CD14-positive monocyte (primary cell): Measurements from ENCODE around the gene RNF141. TPM values are rescaled to one million over a fixed set of nuclear protein-coding genes. Genes with fewer than 3 reads are reported as not detected.

Experiments used
- DNase-seq, 3 donors: peaks; one replicate each; pipeline ENCODE4 v3.0.0-alpha.2; 2011 to 2022
- H2AFZ ChIP-seq: 2 replicates; pipeline ENCODE4 v1.6.0; 2012; ENCODE audit warnings: mild to moderate bottlenecking, low read depth, low read length, inconsistent platforms; ENCODE audit not compliant: insufficient read depth, poor library complexity, severe bottlenecking
- H3K27ac ChIP-seq, 2 donors: 1 replicate in 1 of 2; 2 replicates in 1 of 2; pipeline ENCODE4 v1.5.1; 2012 to 2013; ENCODE audit warnings: low read length in 2 of 2, control low read depth in 1 of 2, inconsistent platforms in 1 of 2, low read depth in 1 of 2, mild to moderate bottlenecking in 1 of 2
- H3K27me3 ChIP-seq, 2 donors: one replicate each; pipeline versions ENCODE4 v1.6.0 to v1.6.1; 2011 to 2013; ENCODE audit warnings: low read length in 2 of 2; ENCODE audit not compliant: control insufficient read depth in 2 of 2, insufficient read depth in 2 of 2
- H3K36me3 ChIP-seq, 2 donors: replicated peaks in 1 of 2; 1 replicate in 1 of 2; 2 replicates in 1 of 2; pipeline versions ENCODE4 v1.5.1 to v1.6.1; 2012 to 2013; ENCODE audit warnings: low read length in 2 of 2, control low read depth in 1 of 2, inconsistent platforms in 1 of 2, mild to moderate bottlenecking in 1 of 2; ENCODE audit not compliant: insufficient read depth in 2 of 2, control insufficient read depth in 1 of 2
- H3K4me1 ChIP-seq, 2 donors: 1 replicate in 1 of 2; 2 replicates in 1 of 2; pipeline versions ENCODE4 v1.5.1 to v1.6.1; 2012 to 2013; ENCODE audit warnings: low read length in 2 of 2, control low read depth in 1 of 2, inconsistent platforms in 1 of 2, mild to moderate bottlenecking in 1 of 2, moderate library complexity in 1 of 2; ENCODE audit not compliant: insufficient read depth in 2 of 2, control insufficient read depth in 1 of 2
- H3K4me2 ChIP-seq: replicated peaks from 2 replicates; pipeline ENCODE3; 2012; ENCODE audit warnings: low read length, moderate library complexity, mild to moderate bottlenecking; ENCODE audit not compliant: poor library complexity, severe bottlenecking; ENCODE audit errors: extremely low read depth
- H3K4me3 ChIP-seq, 3 experiments: fragments of 200-600 bp in 1 of 3; sonication (generic) in 1 of 3; replicated peaks in 1 of 3; 1 replicate in 2 of 3; 2 replicates in 1 of 3; pipeline ENCODE4 v1.5.1; 2011 to 2013; ENCODE audit warnings: low read length in 3 of 3, mild to moderate bottlenecking in 3 of 3, control low read depth in 2 of 3, low read depth in 2 of 3, inconsistent platforms in 1 of 3, moderate library complexity in 1 of 3
- H3K79me2 ChIP-seq: 2 replicates; pipeline ENCODE4 v1.6.0; 2012; ENCODE audit warnings: mild to moderate bottlenecking, control low read depth, inconsistent platforms, low read length, moderate library complexity; ENCODE audit not compliant: insufficient read depth
- H3K9ac ChIP-seq: 2 replicates; pipeline ENCODE4 v1.6.0; 2017; ENCODE audit warnings: low read length, mild to moderate bottlenecking; ENCODE audit not compliant: insufficient read depth, poor library complexity, severe bottlenecking
- H3K9me3 ChIP-seq, 2 donors: replicated peaks in 1 of 2; 1 replicate in 1 of 2; 2 replicates in 1 of 2; pipeline versions ENCODE4 v1.5.1 to v1.6.1; 2012 to 2013; ENCODE audit warnings: low read length in 2 of 2, control low read depth in 1 of 2; ENCODE audit not compliant: control insufficient read depth in 1 of 2, insufficient read depth in 1 of 2
- H4K20me1 ChIP-seq: 2 replicates; pipeline ENCODE4 v1.6.0; 2012; ENCODE audit warnings: mild to moderate bottlenecking, low read length, control low read depth, moderate library complexity; ENCODE audit not compliant: insufficient read depth
- H3K27ac Mint-ChIP-seq, 7 donors: one replicate each; pipeline ENCODE4 v1.8.0; 2020; ENCODE audit warnings: mild to moderate bottlenecking in 7 of 7, mixed read lengths in 7 of 7, moderate library complexity in 6 of 7, inconsistent platforms in 2 of 7
- H3K27me3 Mint-ChIP-seq, 3 donors: one replicate each; pipeline ENCODE4 v1.8.0; 2021 to 2022; ENCODE audit warnings: low read depth in 3 of 3, mild to moderate bottlenecking in 3 of 3, mixed read lengths in 3 of 3, moderate library complexity in 3 of 3, inconsistent platforms in 1 of 3
- H3K36me3 Mint-ChIP-seq, 2 donors: one replicate each; pipeline ENCODE4 v1.8.0; 2020; ENCODE audit warnings: mixed read lengths in 2 of 2, inconsistent platforms in 1 of 2, mild to moderate bottlenecking in 1 of 2
- H3K4me1 Mint-ChIP-seq: one replicate; pipeline ENCODE4 v1.8.0; 2020; ENCODE audit warnings: mild to moderate bottlenecking, mixed read lengths
- H3K4me3 Mint-ChIP-seq, 2 donors: one replicate each; pipeline ENCODE4 v1.8.0; 2020; ENCODE audit warnings: mild to moderate bottlenecking in 2 of 2, mixed read lengths in 2 of 2, moderate library complexity in 1 of 2
- H3K9me3 Mint-ChIP-seq, 7 donors: one replicate each; pipeline ENCODE4 v1.8.0; 2020 to 2022; ENCODE audit warnings: mixed read lengths in 7 of 7, mild to moderate bottlenecking in 6 of 7, moderate library complexity in 6 of 7, inconsistent platforms in 2 of 7
- CTCF ChIP-seq: fragments of 200-600 bp; IDR thresholded peaks from one replicate; pipeline ENCODE4 v1.8.0; 2022; ENCODE audit warnings: antibody characterized with exemption, mild to moderate bottlenecking
- WGBS: methylation state at CpG from one replicate; pipeline ENCODE4 v1.1.5; 2013; ENCODE audit warnings: missing lambda C conversion rate; ENCODE audit not compliant: insufficient coverage; 5-methylcytosine and 5-hydroxymethylcytosine counted together
- intact Hi-C, 2 donors: fragments of 100-400 bp; cut with micrococcal nuclease; formaldehyde crosslinking; loops; one replicate each; pipeline versions ENCODE4 v1.15.0 to v1.15.1; 2023
- polyA plus RNA-seq, 3 donors: library from polyadenylated mRNA; depleted of rRNA in 1 of 3; unstranded in 2 of 3; stranded (reverse) in 1 of 3; fragments of 300-500 nt in 2 of 3; fragments of >200 nt in 1 of 3; fragmentation: Illumina TruSeq in 2 of 3; gene quantifications; 1 replicate in 2 of 3; 2 replicates in 1 of 3; pipeline ENCODE4 v1.2.3, GENCODE V29; 2012 to 2021

Gene RNF141
- polyA plus RNA-seq, 3 donors = 19.7 to 114 (median 98.3) TPM

GRCh38 chr11:10478066-10478465 lies 62.9 kb downstream of the RNF141 start:
- H2AFZ ChIP-seq = no peak overlapping the region
- TF ChIP-seq CTCF = no peak
- H3K4me1 ChIP-seq = peaks cover 6 to 11% of the 10 kb centered on the region in 2 donors
- no peak overlapping the region for H3K9ac ChIP-seq
- peak overlapping the region in 1 of 2 donors; percentile 0 for H3K27ac ChIP-seq
- H3K79me2 ChIP-seq = peaks cover 65% of the 10 kb centered on the region
- H3K4me2 ChIP-seq = no peak overlapping the region
- H3K4me1 Mint-ChIP-seq = peaks cover 14% of the 10 kb centered on the region
- peaks cover 84 to 95% of the 10 kb centered on the region in 2 donors for H3K36me3 Mint-ChIP-seq
- no peaks in the 10 kb centered on the region for H3K9me3 Mint-ChIP-seq
- 20% methylated on average over 1 of the region's 3 CpGs for WGBS
- H3K9me3 ChIP-seq = no peaks in the 10 kb centered on the region
- no peaks in the 10 kb centered on the region for H3K27me3 Mint-ChIP-seq
- no peak overlapping the region for H3K4me3 Mint-ChIP-seq
- no peak for DNase-seq
- peaks cover 77 to 99% of the 10 kb centered on the region in 2 donors for H3K36me3 ChIP-seq
- no peak overlapping the region for H3K4me3 ChIP-seq
- H3K27ac Mint-ChIP-seq = peak overlapping the region in 3 of 7 donors; percentile 14 to 47 (median 37)
- intact Hi-C loops = no loop called here
- H4K20me1 ChIP-seq = peaks cover 90% of the 10 kb centered on the region
- no peaks in the 10 kb centered on the region for H3K27me3 ChIP-seq

GRCh38 chr11:10477690-10478046 lies 63.3 kb downstream of the RNF141 start:
- TF ChIP-seq CTCF = no peak
- peaks cover 73 to 98% of the 10 kb centered on the region in 2 donors for H3K36me3 ChIP-seq
- H3K4me1 ChIP-seq = peaks cover 6 to 11% of the 10 kb centered on the region in 2 donors
- H3K79me2 ChIP-seq = peaks cover 69% of the 10 kb centered on the region
- peaks cover 83 to 95% of the 10 kb centered on the region in 2 donors for H3K36me3 Mint-ChIP-seq
- H3K9me3 Mint-ChIP-seq = no peaks in the 10 kb centered on the region
- no peak overlapping the region for H2AFZ ChIP-seq
- peaks cover 14% of the 10 kb centered on the region for H3K4me1 Mint-ChIP-seq
- no peak overlapping the region for H3K4me2 ChIP-seq
- 100% methylated on average over 4 of the region's 8 CpGs for WGBS
- H3K9ac ChIP-seq = no peak overlapping the region
- no peaks in the 10 kb centered on the region for H3K27me3 Mint-ChIP-seq
- peak overlapping the region in 1 of 7 donors; percentile 37 for H3K27ac Mint-ChIP-seq
- H3K4me3 ChIP-seq = no peak overlapping the region
- H3K4me3 Mint-ChIP-seq = no peak overlapping the region
- peak overlapping the region in 1 of 2 donors; percentile 0 for H3K27ac ChIP-seq
- no peaks in the 10 kb centered on the region for H3K27me3 ChIP-seq
- intact Hi-C loops = no loop called here
- H3K9me3 ChIP-seq = no peaks in the 10 kb centered on the region
- H4K20me1 ChIP-seq = peaks cover 88% of the 10 kb centered on the region
- DNase-seq = no peak
